Activated CD4-positive, alpha-beta T cell treated with anti-CD3 and anti-CD28 coated beads, Interleukin-2, Interleukin-4, amounts not matched to agents 100 ng/mL and 50 ng/mL, durations not matched to agents 16 hours and 8 hours (primary cell): Measurements from ENCODE around the gene LANCL2.
A peak's percentile ranks its signal among the peaks of the same experiment; 100 is the strongest.
"Not testable (repeated sequence)": the region's sequence is repeated elsewhere in the genome, so short reads cannot be mapped to it uniquely, and the experiment has no call there.

ENCODE experiments used
- DNase-seq: peaks from one replicate; pipeline ENCODE4 v3.0.0-alpha.2; 2020; ENCODE audit warnings: low spot score

LANCL2 gene, protein sequence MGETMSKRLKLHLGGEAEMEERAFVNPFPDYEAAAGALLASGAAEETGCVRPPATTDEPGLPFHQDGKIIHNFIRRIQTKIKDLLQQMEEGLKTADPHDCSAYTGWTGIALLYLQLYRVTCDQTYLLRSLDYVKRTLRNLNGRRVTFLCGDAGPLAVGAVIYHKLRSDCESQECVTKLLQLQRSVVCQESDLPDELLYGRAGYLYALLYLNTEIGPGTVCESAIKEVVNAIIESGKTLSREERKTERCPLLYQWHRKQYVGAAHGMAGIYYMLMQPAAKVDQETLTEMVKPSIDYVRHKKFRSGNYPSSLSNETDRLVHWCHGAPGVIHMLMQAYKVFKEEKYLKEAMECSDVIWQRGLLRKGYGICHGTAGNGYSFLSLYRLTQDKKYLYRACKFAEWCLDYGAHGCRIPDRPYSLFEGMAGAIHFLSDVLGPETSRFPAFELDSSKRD

GRCh38 chr7:55365205-55365674, at the start of gene LANCL2:
TSS of gene LANCL2 (plus strand) at chr7:55365337. CDS start at chr7:55366026, 689 bp downstream.
- DNase-seq = peak; percentile 43

DNA sequence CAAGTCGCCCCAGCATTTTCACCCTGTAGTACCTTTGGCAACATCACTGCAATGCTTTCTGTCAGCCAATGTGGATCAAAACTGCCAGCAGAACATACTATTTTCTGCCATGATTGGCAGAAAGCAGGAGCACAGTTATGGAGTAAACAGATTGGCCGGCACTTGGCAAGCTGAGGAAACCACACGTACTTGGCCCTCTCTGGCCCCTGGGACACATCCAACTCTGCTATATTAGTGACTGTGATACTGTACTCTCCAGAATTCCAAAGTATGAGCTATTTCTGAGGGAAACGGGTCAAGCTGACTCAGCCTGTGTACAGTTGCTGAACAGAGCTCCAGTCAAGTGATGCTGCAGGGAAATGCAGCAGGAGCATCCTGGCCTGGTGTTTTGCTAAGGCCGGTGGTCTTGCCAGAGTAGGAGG, 39.8 kb upstream of the LANCL2 start:
- DNase-seq = no peak

GRCh38 chr7:55326081-55326835, 38.9 kb upstream of the LANCL2 start:
- no peak for DNase-seq

- no peak for DNase-seq
These were observed 38.1 kb upstream of the LANCL2 start for GRCh38 chr7:55326945-55327626.

DNA sequence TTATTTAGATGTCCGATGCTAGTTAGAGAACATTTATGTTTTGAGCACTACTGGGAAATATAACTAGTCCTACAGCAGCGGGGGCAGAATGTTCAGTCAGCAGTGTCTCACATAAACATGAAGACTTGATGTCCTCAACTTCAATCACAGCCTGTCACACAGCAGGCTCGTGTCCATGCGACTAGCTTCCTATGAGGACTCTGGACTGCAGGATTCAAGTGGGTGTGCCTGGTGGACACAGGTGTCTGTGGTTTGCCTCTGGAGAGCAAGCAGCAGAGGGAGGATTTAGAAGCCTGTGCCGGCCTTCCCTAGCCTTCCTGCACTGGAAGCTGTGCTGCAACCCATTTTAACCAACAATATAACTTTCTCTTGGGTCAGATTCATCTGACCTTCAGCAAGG, 30.0 kb upstream of the LANCL2 start:
- DNase-seq = no peak

DNA sequence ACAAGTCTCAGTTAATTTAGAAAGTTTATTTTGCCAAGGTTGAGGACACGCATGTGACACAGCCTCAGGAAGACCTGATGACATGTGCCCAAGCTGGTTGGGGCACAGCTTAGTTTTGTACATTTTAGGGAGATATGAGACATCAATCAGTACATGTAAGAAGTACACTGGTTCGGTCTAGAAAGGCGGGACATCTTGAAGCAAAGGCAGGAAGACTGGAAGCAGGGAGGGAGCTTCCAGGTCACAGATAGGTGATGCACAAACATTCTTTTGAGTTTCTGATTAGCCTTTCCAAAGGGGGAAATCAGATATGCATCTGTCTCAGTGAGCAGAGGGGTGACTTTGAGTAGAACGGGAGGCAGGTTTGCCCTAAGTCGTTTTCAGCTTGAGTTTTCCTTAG, 29.4 kb upstream of the LANCL2 start:
- DNase-seq = no peak

DNA sequence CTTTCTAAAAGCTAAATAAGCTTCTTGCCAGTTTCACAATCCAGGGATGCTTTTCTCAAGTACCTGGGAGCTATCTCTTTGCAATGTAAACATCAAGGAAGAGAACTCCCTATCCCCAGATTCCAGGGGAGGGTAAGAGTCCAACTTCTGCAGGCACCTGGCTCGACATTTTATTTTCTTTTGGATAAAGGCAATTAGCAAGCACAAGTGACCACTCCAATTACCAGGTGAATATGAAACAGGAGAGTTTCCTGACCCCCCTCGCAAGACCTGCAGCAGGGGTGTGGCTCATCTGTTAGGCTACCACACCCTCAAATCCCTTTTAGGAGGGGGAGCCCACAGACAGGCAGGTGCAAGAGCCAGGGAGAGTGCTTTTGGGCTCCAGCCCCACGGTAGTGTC, 28.6 kb upstream of the LANCL2 start:
- DNase-seq = no peak

- DNase-seq = no peak
These were observed 25.8 kb upstream of the LANCL2 start for GRCh38 chr7:55339033-55340000.

DNA sequence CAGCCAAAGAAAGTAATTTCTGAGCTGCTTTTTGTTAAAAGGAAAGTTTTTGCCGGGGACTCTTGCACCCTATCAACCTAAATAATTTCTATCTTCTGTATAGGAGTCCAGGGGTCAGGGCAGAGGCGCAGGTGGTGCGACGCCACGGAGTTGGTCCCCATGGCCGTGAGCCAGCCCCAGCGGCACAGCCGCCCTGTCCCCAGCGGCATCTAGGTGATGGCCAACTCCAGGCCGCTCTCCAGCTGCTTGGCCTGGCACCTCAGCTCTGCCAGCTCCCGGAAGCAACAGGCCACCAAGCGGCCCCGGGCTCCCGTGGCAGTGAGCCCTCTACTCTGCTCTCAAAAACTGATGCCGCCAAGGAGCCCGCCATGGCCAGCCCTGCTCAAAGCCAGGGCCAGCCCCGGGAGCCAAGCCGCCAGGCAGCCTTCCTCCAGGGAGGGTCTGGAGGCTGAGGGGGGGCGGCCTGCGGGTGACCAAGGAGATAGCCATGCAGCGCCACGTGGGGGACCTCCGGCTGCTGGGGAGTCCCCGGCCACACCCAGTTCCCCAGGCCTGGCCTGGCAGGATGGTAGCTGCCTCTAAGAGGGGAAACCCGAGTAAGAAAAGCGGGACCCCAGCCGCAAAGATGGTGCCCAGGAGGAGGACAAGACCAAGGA, 22.8 kb upstream of the LANCL2 start:
- DNase-seq = no peak

DNA sequence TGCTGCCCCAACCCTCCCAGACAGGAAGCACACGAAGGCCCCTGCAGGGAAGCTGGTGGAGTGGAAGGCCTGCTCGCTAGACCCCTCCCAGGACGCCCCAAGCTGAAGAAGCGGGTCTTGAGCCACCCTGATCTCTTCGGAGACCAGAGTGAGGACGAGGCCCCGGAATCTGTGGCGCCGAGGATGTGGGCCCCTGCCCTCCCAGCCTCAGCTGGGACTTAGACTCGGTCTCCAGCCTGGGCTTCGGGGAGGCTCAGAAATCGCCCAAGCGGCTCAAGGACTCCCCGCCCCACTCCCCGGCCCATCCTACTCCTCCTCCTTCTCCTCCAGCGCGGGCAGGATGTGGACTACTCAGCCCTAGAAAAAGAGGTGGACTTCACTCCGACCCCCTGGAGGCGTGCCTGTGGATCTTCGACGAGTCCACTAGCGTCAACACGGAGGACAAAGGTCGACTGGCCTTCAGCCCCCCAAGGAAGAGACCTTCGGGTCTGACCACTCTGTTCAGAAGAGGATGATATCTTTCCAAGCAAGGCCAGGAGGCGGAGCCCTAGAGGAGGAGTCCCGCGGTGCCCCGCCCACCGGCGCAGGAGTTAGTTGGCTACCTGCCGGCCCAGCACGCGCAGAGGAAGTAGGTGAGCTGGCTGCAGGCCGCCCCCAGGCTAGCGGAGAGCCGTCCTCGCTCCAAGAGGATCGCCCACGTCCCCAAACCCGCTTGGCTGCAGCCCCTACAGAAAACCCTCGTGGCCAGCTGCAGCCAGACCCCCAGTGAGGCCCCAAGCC, 21.9 kb upstream of the LANCL2 start:
- DNase-seq = no peak

- no peak for DNase-seq
These were observed 21.1 kb upstream of the LANCL2 start for GRCh38 chr7:55343860-55344606.

DNA sequence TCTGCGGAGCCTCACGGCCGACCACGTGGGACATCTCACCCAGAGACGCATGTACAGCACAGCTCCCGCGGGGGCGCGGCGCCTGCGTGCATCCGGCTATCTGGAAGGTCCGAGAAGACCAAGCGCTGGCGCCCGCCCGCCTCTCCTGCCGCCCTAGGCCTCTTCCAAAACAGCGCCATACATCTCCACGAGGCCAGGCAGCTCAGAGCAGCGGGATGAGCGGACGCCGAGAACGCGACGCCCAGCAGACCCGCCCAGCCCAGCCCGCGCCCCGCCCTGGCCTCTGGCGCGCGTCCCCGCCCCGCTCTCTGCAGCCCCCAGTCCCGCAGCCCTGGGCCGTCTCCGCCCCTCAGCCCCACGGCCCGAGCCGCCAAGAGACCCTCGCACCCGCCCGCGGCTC, 20.3 kb upstream of the LANCL2 start:
- no peak for DNase-seq

- DNase-seq = no peak
These were observed 19.8 kb upstream of the LANCL2 start for GRCh38 chr7:55345292-55345691.

GRCh38 chr7:55348502-55348901, 16.6 kb upstream of the LANCL2 start:
- peak; percentile 79 for DNase-seq

- peak; percentile 11 for DNase-seq
These were observed 16.0 kb upstream of the LANCL2 start for GRCh38 chr7:55349121-55349520.

GRCh38 chr7:55350281-55350680, 14.9 kb upstream of the LANCL2 start:
- no peak for DNase-seq

GRCh38 chr7:55351263-55351662, 13.9 kb upstream of the LANCL2 start:
- DNase-seq = no peak

- DNase-seq = not testable (repeated sequence)
These were observed 12.2 kb upstream of the LANCL2 start for GRCh38 chr7:55352947-55353273.

DNA sequence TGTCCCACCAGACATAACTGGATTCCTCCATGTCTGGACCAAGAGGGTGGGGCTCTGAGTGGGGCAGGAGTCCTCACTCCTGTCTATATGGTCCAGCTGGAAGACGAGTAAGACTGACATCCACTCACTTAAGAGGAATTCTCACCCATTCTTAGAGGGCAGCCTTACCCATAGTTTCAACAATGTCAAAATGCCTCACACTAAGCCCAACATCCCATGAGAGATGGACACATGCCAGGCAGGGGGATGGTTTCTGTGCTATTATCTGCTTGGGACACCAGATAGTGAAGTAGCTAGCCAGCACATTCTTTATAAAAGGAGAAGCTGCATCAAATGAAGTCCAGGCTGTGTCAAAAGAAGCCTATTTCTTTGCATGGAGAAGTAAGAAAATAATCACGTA, 4.7 kb upstream of the LANCL2 start:
- DNase-seq = no peak
